Mesodermal cell (in vitro differentiated cells): ENCODE results near the gene BACH1.

Source experiments
- H3K27ac ChIP-seq: 2 replicates; pipeline ENCODE4 v1.7.0; 2013; ENCODE audit warnings: mild to moderate bottlenecking, low read depth, low read length, moderate library complexity; ENCODE audit not compliant: severe bottlenecking
- H3K36me3 ChIP-seq: 2 replicates; pipeline ENCODE4 v1.7.1; 2013; ENCODE audit warnings: mild to moderate bottlenecking, low read length, moderate library complexity; ENCODE audit not compliant: control insufficient read depth, insufficient read depth
- H3K4me1 ChIP-seq: one replicate; pipeline ENCODE4 v1.7.1; 2013; ENCODE audit warnings: mild to moderate bottlenecking, low read length; ENCODE audit not compliant: insufficient read depth, control insufficient read depth, poor library complexity, severe bottlenecking
- H3K4me3 ChIP-seq: 2 replicates; pipeline ENCODE4 v1.7.0; 2013; ENCODE audit warnings: low read length, control low read depth, mild to moderate bottlenecking; ENCODE audit not compliant: insufficient read depth, poor library complexity, severe bottlenecking; ENCODE audit errors: extremely low read depth
- H3K9me3 ChIP-seq: 2 replicates; pipeline ENCODE4 v1.7.1; 2013; ENCODE audit warnings: mild to moderate bottlenecking, low read length, moderate library complexity; ENCODE audit not compliant: control insufficient read depth
- WGBS, 2 experiments: methylation state at CpG; one replicate each; pipeline ENCODE4 v1.1.5; 2013; ENCODE audit warnings: missing lambda C conversion rate in 2 of 2; ENCODE audit not compliant: insufficient coverage in 2 of 2; 5-methylcytosine and 5-hydroxymethylcytosine counted together

BACH1 gene

DNA sequence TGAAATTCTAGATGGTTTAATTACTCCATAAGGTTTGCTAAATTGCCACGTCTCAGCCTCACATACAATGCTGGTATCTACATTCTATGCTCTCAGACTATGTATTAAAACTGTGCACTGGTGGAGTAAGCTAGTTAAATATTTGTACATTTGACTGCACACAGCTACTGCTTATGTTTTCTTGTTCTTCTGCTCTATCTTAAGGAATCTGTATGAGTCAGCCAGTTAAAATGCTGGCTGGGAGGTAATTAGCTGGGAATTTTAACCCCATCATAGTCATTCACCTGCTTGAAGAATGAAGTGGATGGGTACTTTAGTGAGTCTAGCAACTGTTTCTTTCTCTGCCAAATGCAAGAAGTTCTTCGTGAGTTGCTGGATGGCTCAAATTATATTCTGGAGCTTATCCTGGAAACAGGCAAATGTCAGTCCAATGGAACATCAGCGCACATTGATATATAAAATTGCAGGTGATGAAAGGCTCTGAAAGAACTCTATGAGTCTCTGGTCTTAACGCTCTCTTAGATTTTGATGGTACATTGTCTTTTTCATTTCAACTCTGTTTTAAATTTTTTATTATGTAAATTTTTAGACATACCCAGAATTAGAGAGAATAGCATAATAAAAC lies 83.4 kb downstream of the BACH1 start:
- peak overlapping the region; percentile 74 for H3K27ac ChIP-seq

GRCh38 chr21:29384683-29385359 lies 86.1 kb downstream of the BACH1 start:
- Histone ChIP-seq H3K9me3 (no peaks in the 10 kb centered on the region), H3K4me3 (no peak overlapping the region), H3K4me1 (peaks cover 15% of the 10 kb centered on the region), H3K36me3 (no peaks in the 10 kb centered on the region), H3K27ac (no peak overlapping the region)
- 76 to 87% methylated on average over 2 of the region's 2 CpGs for WGBS, 2 experiments

More for the DNA sequence above, 83.4 kb downstream of the BACH1 start:
- H3K4me1 ChIP-seq: peaks cover 15% of the 10 kb centered on the region
- H3K9me3 ChIP-seq: no peaks in the 10 kb centered on the region
- 97 to 100% methylated on average over 2 to 3 of the region's 4 CpGs for WGBS, 2 experiments
- H3K4me3 ChIP-seq: no peak overlapping the region
- H3K36me3 ChIP-seq: no peaks in the 10 kb centered on the region

- WGBS, 2 experiments: 90 to 94% methylated on average over 5 to 6 of the region's 6 CpGs
- H3K36me3 ChIP-seq: no peaks in the 10 kb centered on the region
- H3K4me3 ChIP-seq: no peak overlapping the region
- no peaks in the 10 kb centered on the region for H3K9me3 ChIP-seq
- H3K4me1 ChIP-seq: peaks cover 15% of the 10 kb centered on the region
- H3K27ac ChIP-seq: no peak overlapping the region
Observed at GRCh38 chr21:29385934-29386520, 87.3 kb downstream of the BACH1 start.

DNA sequence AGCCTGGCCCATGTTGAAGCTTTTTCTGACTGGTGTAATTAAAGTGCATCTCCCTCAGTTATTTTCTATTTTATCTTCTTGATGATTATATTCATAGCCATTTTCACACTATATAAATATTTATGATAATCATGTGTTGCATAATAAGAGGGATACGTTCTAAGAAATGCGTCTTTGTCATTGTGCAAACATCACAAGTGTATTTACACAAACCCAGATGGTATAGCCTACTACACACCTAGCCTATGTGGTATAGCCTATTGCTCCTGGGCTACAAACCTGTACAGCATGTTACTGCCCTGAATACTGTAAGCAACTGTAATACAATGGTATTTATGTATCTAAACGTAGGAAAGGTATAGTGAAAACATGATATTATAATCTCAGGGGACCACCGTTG lies 88.1 kb downstream of the BACH1 start:
- Histone ChIP-seq H3K4me1 (peaks cover 8% of the 10 kb centered on the region), H3K27ac (no peak overlapping the region), H3K9me3 (peaks cover 2% of the 10 kb centered on the region), H3K4me3 (no peak overlapping the region), H3K36me3 (no peaks in the 10 kb centered on the region)
- 80 to 100% methylated on average over 2 of the region's 4 CpGs for WGBS, 2 experiments

GRCh38 chr21:29387598-29387997 lies 88.9 kb downstream of the BACH1 start:
- Histone ChIP-seq H3K4me1 (peaks cover 4% of the 10 kb centered on the region), H3K27ac (no peak overlapping the region), H3K4me3 (no peak overlapping the region), H3K36me3 (no peaks in the 10 kb centered on the region), H3K9me3 (peaks cover 4% of the 10 kb centered on the region)
- 100% methylated on average over 1 to 3 of the region's 5 CpGs for WGBS, 2 experiments

DNA sequence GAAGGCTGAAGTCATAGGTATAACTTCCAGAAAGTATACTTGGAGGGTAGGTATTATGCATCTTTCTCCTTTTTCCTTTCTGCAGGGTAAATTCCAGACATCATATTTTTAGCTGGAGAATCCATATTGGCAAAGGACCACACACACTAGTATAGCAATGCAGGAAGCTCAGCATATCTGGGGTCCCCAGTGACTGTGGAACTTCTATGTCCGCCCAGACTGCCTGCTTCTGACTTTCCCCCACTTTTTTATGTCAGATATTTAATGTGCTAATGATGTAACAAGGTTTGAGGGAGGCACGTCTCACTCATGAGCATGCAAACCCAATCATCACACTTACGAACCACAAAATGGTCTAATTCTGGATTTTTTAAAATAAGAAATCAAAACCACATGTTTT lies 90.4 kb downstream of the BACH1 start:
- no peaks in the 10 kb centered on the region for H3K4me1 ChIP-seq
- H3K4me3 ChIP-seq: no peak overlapping the region
- no peak overlapping the region for H3K27ac ChIP-seq
- WGBS, 2 experiments: no CpG with 5 or more reads among the region's 3 CpGs
- no peaks in the 10 kb centered on the region for H3K36me3 ChIP-seq
- H3K9me3 ChIP-seq: peaks cover 7% of the 10 kb centered on the region

GRCh38 chr21:29390778-29391177 lies 92.1 kb downstream of the BACH1 start:
- Histone ChIP-seq H3K9me3 (peaks cover 7% of the 10 kb centered on the region), H3K4me1 (no peaks in the 10 kb centered on the region), H3K36me3 (no peaks in the 10 kb centered on the region), H3K4me3 (no peak overlapping the region), H3K27ac (no peak overlapping the region)
- 90% methylated on average over 1 of the region's 2 CpGs; no CpG with 5 or more reads in 1 of the 2 experiments for WGBS, 2 experiments

DNA sequence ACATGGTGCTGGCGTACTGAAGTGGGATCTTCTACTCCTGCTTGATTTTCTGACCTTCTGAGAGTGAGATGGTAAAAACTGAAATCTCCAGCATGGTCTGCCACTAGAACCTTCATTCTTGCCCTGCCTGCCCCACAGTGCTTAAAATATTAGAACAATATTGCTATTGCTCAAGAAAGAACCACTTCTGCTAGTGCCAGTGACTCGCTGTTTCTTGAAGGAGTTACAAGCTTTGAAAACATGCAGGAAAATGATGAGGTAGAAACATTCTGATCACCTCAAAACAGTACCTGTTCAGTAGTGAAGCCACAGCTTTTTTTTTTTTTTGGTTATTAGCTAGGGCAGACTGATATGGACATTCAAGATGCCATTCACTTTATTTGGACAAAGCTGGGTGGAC lies 95.3 kb downstream of the BACH1 start:
- peaks cover 7% of the 10 kb centered on the region for H3K9me3 ChIP-seq
- no peak overlapping the region for H3K27ac ChIP-seq
- 100% methylated on average over 1 of the region's 2 CpGs for WGBS, 2 experiments
- peaks cover 2% of the 10 kb centered on the region for H3K36me3 ChIP-seq
- H3K4me3 ChIP-seq: no peak overlapping the region
- H3K4me1 ChIP-seq: no peaks in the 10 kb centered on the region
